HEK293 (cell line): ENCODE measurements around the gene FAM174A.

Experiments used
- CTCF ChIA-PET: fragments of 350-600 bp; formaldehyde crosslinking; extraction: SDS; loops from one replicate; lab custom pipeline; 2021; ENCODE audit warnings: antibody characterized with exemption; lab: Yijun Ruan, JAX
- POLR2A ChIA-PET: fragments of 300-600 bp; formaldehyde crosslinking; extraction: SDS; loops from one replicate; lab custom pipeline; 2020; ENCODE audit warnings: antibody characterized with exemption, inconsistent platforms; lab: Yijun Ruan, JAX
- H3K27ac ChIP-seq: fragments of 200-500 bp; sonication (Bioruptor generic); 2 replicates; pipeline ENCODE4 v1.5.1; 2014; ENCODE audit warnings: low read depth, low read length, control low read depth, inconsistent platforms; ENCODE audit errors: extremely low read depth
- H3K36me3 ChIP-seq, 2 experiments: fragments of 200-500 bp in 1 of 2; sonication (Bioruptor generic) in 1 of 2; 1 replicate in 1 of 2; 2 replicates in 1 of 2; pipeline ENCODE4 v1.5.1; 2014 to 2017; ENCODE audit warnings: inconsistent platforms in 2 of 2, low read length in 2 of 2; ENCODE audit not compliant: control insufficient read depth in 2 of 2, insufficient read depth in 1 of 2
- H3K4me1 ChIP-seq: fragments of 200-500 bp; sonication (Bioruptor generic); 2 replicates; pipeline ENCODE4 v1.5.1; 2014; ENCODE audit warnings: mild to moderate bottlenecking, low read length, inconsistent platforms; ENCODE audit not compliant: control insufficient read depth, insufficient read depth
- H3K4me3 ChIP-seq: 2 replicates; pipeline ENCODE4 v1.5.1; 2011; ENCODE audit warnings: low read depth, mild to moderate bottlenecking, control low read depth, low read length, moderate library complexity
- H3K9me3 ChIP-seq: fragments of 200-500 bp; sonication (Bioruptor generic); 2 replicates; pipeline ENCODE4 v1.5.1; 2014; ENCODE audit warnings: low read depth, low read length, inconsistent platforms; ENCODE audit not compliant: control insufficient read depth, insufficient read depth
- MEIS1 ChIP-seq: sonication (generic); formaldehyde crosslinking; IDR thresholded peaks from 2 replicates; pipeline ENCODE4 v1.8.1; 2022; ENCODE audit warnings: missing genetic modification reagents, mild to moderate bottlenecking, borderline replicate concordance
- PRDM1 ChIP-seq: fragments of 450-650 bp; formaldehyde crosslinking; IDR thresholded peaks from 2 replicates; pipeline ENCODE4; 2016; ENCODE audit warnings: missing biosample characterization, missing genetic modification characterization
- PRDM6 ChIP-seq: fragments of 450-650 bp; formaldehyde crosslinking; IDR thresholded peaks from 2 replicates; pipeline ENCODE4 v1.5.1; 2017; ENCODE audit warnings: missing biosample characterization, missing genetic modification characterization
- ZBTB48 ChIP-seq: fragments of 450-650 bp; formaldehyde crosslinking; IDR thresholded peaks from 2 replicates; pipeline ENCODE4 v1.5.1; 2016; ENCODE audit warnings: missing biosample characterization, missing genetic modification characterization
- ZNF223 ChIP-seq: fragments of 450-650 bp; formaldehyde crosslinking; IDR thresholded peaks from 2 replicates; pipeline ENCODE4 v1.5.1; 2016; ENCODE audit warnings: missing biosample characterization, missing genetic modification characterization
- ZNF248 ChIP-seq: fragments of 450-650 bp; formaldehyde crosslinking; IDR thresholded peaks from 2 replicates; pipeline ENCODE4 v1.5.1; 2017; ENCODE audit warnings: missing biosample characterization, missing genetic modification characterization
- ZNF280D ChIP-seq: fragments of 450-650 bp; formaldehyde crosslinking; IDR thresholded peaks from 2 replicates; pipeline ENCODE4 v1.5.1; 2016; ENCODE audit warnings: missing biosample characterization, missing genetic modification characterization
- ZNF48 ChIP-seq: fragments of 450-650 bp; formaldehyde crosslinking; IDR thresholded peaks from 2 replicates; pipeline ENCODE4 v1.5.1; 2016; ENCODE audit warnings: missing biosample characterization, missing genetic modification characterization
- ZNF518A ChIP-seq: fragments of 450-650 bp; formaldehyde crosslinking; conservative IDR thresholded peaks from 2 replicates; pipeline ENCODE4 v1.5.1; 2016; ENCODE audit warnings: low read depth, missing biosample characterization, missing genetic modification characterization
- ZNF521 ChIP-seq: fragments of 450-650 bp; formaldehyde crosslinking; IDR thresholded peaks from 2 replicates; pipeline ENCODE4 v1.5.1; 2017; ENCODE audit warnings: missing biosample characterization, mild to moderate bottlenecking, missing genetic modification characterization
- ZNF704 ChIP-seq: fragments of 450-650 bp; formaldehyde crosslinking; IDR thresholded peaks from 2 replicates; pipeline ENCODE4 v1.5.1; 2016; ENCODE audit warnings: missing biosample characterization, missing genetic modification characterization
- ZNF837 ChIP-seq: fragments of 450-650 bp; formaldehyde crosslinking; IDR thresholded peaks from 2 replicates; pipeline ENCODE4 v1.5.1; 2016; ENCODE audit warnings: missing biosample characterization, missing genetic modification characterization

FAM174A gene

GRCh38 chr5:100551183-100551582 lies 16.0 kb downstream of the FAM174A start (continued):
- TF ChIP-seq PRDM6 (tag by site-specific recombination) (no peak), PRDM1 (tag by site-specific recombination) (no peak), ZNF223 (tag by site-specific recombination) (no peak), ZNF521 (no peak), ZNF837 (tag by site-specific recombination) (no peak)

GRCh38 chr5:100553209-100553608 lies 18.0 kb downstream of the FAM174A start:
- CTCF ChIA-PET: no interaction called here
- POLR2A ChIA-PET: no interaction called here
- Histone ChIP-seq H3K36me3 (no peaks in the 10 kb centered on the region), H3K4me3 (no peak overlapping the region), H3K4me1 (no peaks in the 10 kb centered on the region), H3K9me3 (no peaks in the 10 kb centered on the region), H3K27ac (no peak overlapping the region)
- no peak for TF ChIP-seq ZNF704 (tag by site-specific recombination)

- H3K27ac ChIP-seq: no peak overlapping the region
- TF ChIP-seq ZNF280D (tag by site-specific recombination): no peak
- no peak for TF ChIP-seq ZNF248 (tag by site-specific recombination)
- no peak for TF ChIP-seq ZBTB48 (tag by site-specific recombination)
- no peak for TF ChIP-seq ZNF518A (tag by site-specific recombination)
- TF ChIP-seq MEIS1: no peak
- no peak for TF ChIP-seq ZNF48 (tag by site-specific recombination)
- TF ChIP-seq, all 188 proteins: peak for 0
- H3K4me3 ChIP-seq: no peak overlapping the region
- no peaks in the 10 kb centered on the region for H3K9me3 ChIP-seq
- no peaks in the 10 kb centered on the region for H3K4me1 ChIP-seq
- POLR2A ChIA-PET: no interaction called here
- CTCF ChIA-PET: no interaction called here
- peaks cover 5 to 7% of the 10 kb centered on the region in 2 experiments; a peak in 2 of 3 replicates for H3K36me3 ChIP-seq
Measured at GRCh38 chr5:100560860-100561259, 25.7 kb downstream of the FAM174A start.
